H1 (cell line): ENCODE data around the gene MEGF11. TPM values are rescaled to one million over a fixed set of nuclear protein-coding genes. Genes with fewer than 3 reads are reported as not detected.

ENCODE experiments used
- ATF3 ChIP-seq: IDR thresholded peaks from 2 replicates; pipeline ENCODE4 v1.6.1; 2011; ENCODE audit warnings: low read depth, mild to moderate bottlenecking, low read length; ENCODE audit not compliant: insufficient read depth
- BRCA1 ChIP-seq: IDR thresholded peaks from 2 replicates; pipeline ENCODE4 v1.6.1; 2012; ENCODE audit warnings: low read depth, low read length, improper control_type of control experiment
- CTCF ChIP-seq, 3 experiments: IDR thresholded peaks; 1 replicate in 2 of 3; 2 replicates in 1 of 3; pipeline versions ENCODE4 v1.5.1 to v1.6.1; 2011; ENCODE audit warnings: low read length in 3 of 3, mild to moderate bottlenecking in 3 of 3, inconsistent platforms in 2 of 3, low read depth in 1 of 3, moderate library complexity in 1 of 3; ENCODE audit not compliant: insufficient read depth in 1 of 3; ENCODE audit errors: control extremely low read depth in 1 of 3
- RAD21 ChIP-seq, 2 experiments: IDR thresholded peaks in 1 of 2; conservative IDR thresholded peaks in 1 of 2; 2 replicates each; pipeline ENCODE4 v1.6.1; 2011; ENCODE audit warnings: low read depth in 2 of 2, low read length in 2 of 2, improper control_type of control experiment in 1 of 2, inconsistent platforms in 1 of 2, mild to moderate bottlenecking in 1 of 2, moderate library complexity in 1 of 2
- SIN3A ChIP-seq, 2 experiments: IDR thresholded peaks in 1 of 2; conservative IDR thresholded peaks in 1 of 2; 2 replicates each; pipeline ENCODE4 v1.6.1; 2011 to 2012; ENCODE audit warnings: low read length in 2 of 2, improper control_type of control experiment in 1 of 2, low read depth in 1 of 2, mild to moderate bottlenecking in 1 of 2
- TBP ChIP-seq: IDR thresholded peaks from 2 replicates; pipeline ENCODE4 v1.6.1; 2011; ENCODE audit warnings: low read depth, low read length, improper control_type of control experiment
- ZNF274 ChIP-seq: IDR thresholded peaks from 2 replicates; pipeline ENCODE4 v1.7.0; 2012; ENCODE audit warnings: low read length, borderline replicate concordance; ENCODE audit errors: extremely low read depth
- polyA plus RNA-seq, 7 experiments: library from polyadenylated mRNA; depleted of rRNA in 3 of 7; stranded (reverse) in 5 of 7; unstranded in 2 of 7; fragments of >200 nt in 5 of 7; fragments of 200-250 nt in 2 of 7; gene quantifications; 1 replicate in 5 of 7; 2 replicates in 1 of 7; 4 replicates in 1 of 7; pipeline versions ENCODE4 v1.2.1 to v1.2.3, GENCODE V29; 2011 to 2013; ENCODE audit warnings: missing spikeins in 2 of 7, mixed read lengths in 2 of 7
- total RNA-seq: library from RNA; stranded (reverse); fragmentation: NEBNext Ultra II Directional; extraction: Animal tissue kit (Norgen Biotek cat#: 25700); gene quantifications from 2 replicates; pipeline ENCODE4 v1.2.1, GENCODE V29; 2021

MEGF11 gene
- total and polyA plus RNA-seq, 2 of the 8 experiments (the other 6 are each of a cell fraction or from before 2014, with no cell fraction given) = 4.4 to 4.8 TPM

GRCh38 chr15:66076591-66077319 is 176.8 kb downstream of the MEGF11 start (continued):
- no peak for TF ChIP-seq CTCF (IDR thresholded peaks at IDR 0.05; ENCODE audit: control extremely low read depth in 1 of 3, insufficient read depth in 1 of 3, low read depth in 1 of 3, low read length in 3 of 3)
- TF ChIP-seq ATF3 = no peak
- no peak for TF ChIP-seq SIN3A (conservative IDR thresholded peaks at IDR 0.05 in 1 of 2, IDR thresholded peaks at IDR 0.05 in 1 of 2; ENCODE audit: low read depth in 1 of 2, low read length in 2 of 2)
- no peak for TF ChIP-seq ZNF274
- no peak for TF ChIP-seq TBP
- TF ChIP-seq RAD21 (IDR thresholded peaks at IDR 0.05 in 1 of 2, conservative IDR thresholded peaks at IDR 0.05 in 1 of 2; ENCODE audit: low read depth in 2 of 2, low read length in 2 of 2) = no peak
- no peak for TF ChIP-seq BRCA1
